Progenitor cell of endocrine pancreas (in vitro differentiated cells): ENCODE measurements around the gene RNF207. TPM values are rescaled to one million over a fixed set of nuclear protein-coding genes. Genes with fewer than 3 reads are reported as not detected.

ENCODE experiments used
- DNase-seq: peaks from one replicate; pipeline ENCODE4 v3.0.0; 2021; ENCODE audit warnings: low spot score; ENCODE audit not compliant: unreplicated experiment
- H3K27ac Mint-ChIP-seq: 2 replicates; pipeline ENCODE4 v1.8.0; 2021; ENCODE audit warnings: mild to moderate bottlenecking, moderate library complexity, mixed read lengths
- H3K27me3 Mint-ChIP-seq: 2 replicates; pipeline ENCODE4 v1.8.0; 2021; ENCODE audit warnings: mixed read lengths
- H3K36me3 Mint-ChIP-seq: 2 replicates; pipeline ENCODE4 v1.8.0; 2022; ENCODE audit warnings: mixed read lengths; ENCODE audit not compliant: insufficient read depth
- H3K4me1 Mint-ChIP-seq: 2 replicates; pipeline ENCODE4 v1.8.0; 2021; ENCODE audit warnings: low read depth, mixed read lengths
- H3K4me3 Mint-ChIP-seq: 2 replicates; pipeline ENCODE4 v1.8.0; 2021; ENCODE audit warnings: low read depth, mild to moderate bottlenecking, moderate library complexity, mixed read lengths
- H3K9me3 Mint-ChIP-seq: 2 replicates; pipeline ENCODE4 v1.8.0; 2021; ENCODE audit warnings: low read depth, mixed read lengths
- total RNA-seq: library from RNA; stranded (reverse); gene quantifications from 2 replicates; pipeline ENCODE4 v1.2.1, GENCODE V29; 2021
- TF ChIP-seq, protein P1 (sequence below): fragments of 200-600 bp; sonication (generic); IDR thresholded peaks from one replicate; pipeline ENCODE4 v1.5.0; 2021; ENCODE audit warnings: antibody characterized with exemption, mild to moderate bottlenecking; ENCODE audit not compliant: unreplicated experiment

RNF207 gene
- total RNA-seq, 1 donor from 2014 or later = 50.5 TPM

DNA sequence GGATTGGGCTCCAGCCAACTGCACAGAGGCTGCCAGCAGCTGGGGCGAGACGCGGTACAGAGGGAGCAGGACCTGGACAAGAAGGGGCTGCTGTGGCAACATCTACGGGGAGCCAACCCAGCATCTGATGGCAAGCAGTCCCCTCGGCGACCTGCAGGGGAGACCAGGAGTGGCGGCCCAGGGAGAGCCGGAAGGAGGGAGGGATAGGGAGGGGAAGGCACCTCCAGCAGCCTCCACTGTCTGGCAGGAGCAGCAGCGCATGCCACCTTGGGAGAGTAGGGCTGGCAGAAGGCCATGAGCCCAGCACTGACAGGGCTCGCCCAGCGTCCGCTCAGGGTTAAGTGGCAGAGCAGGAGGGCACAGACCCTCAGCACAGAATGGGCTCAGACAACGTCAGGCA is 43.1 kb upstream of the RNF207 start:
- Mint-ChIP-seq H3K36me3 (no peaks in the 10 kb centered on the region), H3K27me3 (peaks cover 45% of the 10 kb centered on the region), H3K4me3 (no peak overlapping the region), H3K27ac (no peak overlapping the region), H3K4me1 (peaks cover 1% of the 10 kb centered on the region), H3K9me3 (no peaks in the 10 kb centered on the region)
- TF ChIP-seq, protein P1, sequence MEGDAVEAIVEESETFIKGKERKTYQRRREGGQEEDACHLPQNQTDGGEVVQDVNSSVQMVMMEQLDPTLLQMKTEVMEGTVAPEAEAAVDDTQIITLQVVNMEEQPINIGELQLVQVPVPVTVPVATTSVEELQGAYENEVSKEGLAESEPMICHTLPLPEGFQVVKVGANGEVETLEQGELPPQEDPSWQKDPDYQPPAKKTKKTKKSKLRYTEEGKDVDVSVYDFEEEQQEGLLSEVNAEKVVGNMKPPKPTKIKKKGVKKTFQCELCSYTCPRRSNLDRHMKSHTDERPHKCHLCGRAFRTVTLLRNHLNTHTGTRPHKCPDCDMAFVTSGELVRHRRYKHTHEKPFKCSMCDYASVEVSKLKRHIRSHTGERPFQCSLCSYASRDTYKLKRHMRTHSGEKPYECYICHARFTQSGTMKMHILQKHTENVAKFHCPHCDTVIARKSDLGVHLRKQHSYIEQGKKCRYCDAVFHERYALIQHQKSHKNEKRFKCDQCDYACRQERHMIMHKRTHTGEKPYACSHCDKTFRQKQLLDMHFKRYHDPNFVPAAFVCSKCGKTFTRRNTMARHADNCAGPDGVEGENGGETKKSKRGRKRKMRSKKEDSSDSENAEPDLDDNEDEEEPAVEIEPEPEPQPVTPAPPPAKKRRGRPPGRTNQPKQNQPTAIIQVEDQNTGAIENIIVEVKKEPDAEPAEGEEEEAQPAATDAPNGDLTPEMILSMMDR = peak; percentile 18
- no peak for DNase-seq

DNA sequence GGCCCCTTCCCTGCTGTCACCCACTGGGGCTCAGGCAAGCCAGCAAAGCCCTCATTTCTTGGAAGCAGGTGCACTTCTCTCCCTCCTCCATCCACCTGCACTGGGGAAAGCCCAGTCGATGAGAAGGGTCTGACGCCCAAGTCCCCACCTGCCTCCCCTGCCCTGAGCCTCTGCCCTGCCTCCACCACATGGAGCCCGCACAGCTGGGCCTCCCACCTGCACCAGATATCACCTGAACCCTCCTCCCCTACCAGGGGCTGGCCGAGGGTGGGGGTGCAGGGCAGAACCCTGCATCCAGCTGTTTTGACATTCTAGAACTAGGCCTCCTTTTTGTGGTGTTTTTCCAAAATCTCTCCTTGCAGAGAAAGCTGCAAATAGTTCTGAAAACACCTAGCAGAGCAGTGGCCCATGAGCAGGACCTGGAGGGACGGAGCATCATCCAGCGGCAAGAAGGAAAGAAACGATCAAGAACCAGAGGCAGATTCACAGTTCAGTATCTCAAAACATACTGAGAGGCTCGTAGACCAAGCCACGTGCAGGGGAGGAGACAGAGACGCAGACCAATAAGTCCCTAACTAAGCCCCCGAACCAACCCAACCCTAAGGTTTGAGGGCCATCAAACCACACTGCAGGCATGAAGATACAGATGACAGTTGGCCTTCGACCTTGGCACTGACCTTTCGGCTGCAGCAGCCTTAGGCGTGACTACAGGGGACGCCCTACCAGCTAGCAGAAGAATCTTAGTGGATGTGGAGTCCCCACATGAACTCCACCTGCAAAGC is 42.5 kb upstream of the RNF207 start:
- H3K4me1 Mint-ChIP-seq = no peaks in the 10 kb centered on the region
- no peaks in the 10 kb centered on the region for H3K36me3 Mint-ChIP-seq
- peaks cover 44% of the 10 kb centered on the region for H3K27me3 Mint-ChIP-seq
- no peak overlapping the region for H3K4me3 Mint-ChIP-seq
- TF ChIP-seq, protein P1 = no peak
- H3K27ac Mint-ChIP-seq = no peak overlapping the region
- no peak for DNase-seq
- H3K9me3 Mint-ChIP-seq = no peaks in the 10 kb centered on the region

DNA sequence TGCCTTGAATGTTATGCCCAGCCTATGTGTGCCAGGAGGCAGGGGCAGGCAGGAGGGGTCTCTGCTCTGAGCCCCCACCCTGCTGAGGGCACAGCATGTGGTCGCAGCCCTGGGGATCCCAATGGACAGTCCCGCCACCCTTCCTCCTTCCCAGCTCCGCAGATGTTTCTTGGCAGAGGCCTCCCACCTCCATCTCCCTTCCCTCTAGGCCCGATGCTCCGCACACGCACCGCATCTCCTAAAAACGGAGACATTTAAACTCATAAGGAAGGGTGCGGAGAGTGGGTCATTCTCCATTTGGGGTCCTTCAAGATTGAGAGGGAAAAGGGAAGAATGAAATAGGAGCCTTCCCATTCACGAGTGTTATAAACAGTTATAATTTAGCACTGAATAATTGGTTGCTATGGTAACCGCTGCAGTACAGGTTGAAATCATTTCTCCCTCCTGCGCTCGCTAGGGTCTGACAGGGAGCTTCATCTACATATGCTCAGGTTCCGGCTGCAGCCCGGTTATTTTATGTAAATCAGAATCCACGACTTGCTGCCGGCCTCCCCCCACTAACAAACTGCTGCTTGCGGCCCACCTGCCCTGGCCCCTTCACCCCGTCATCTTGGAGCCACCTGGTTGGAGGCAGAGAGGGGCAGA is 41.8 kb upstream of the RNF207 start:
- Mint-ChIP-seq H3K27ac (no peak overlapping the region), H3K4me1 (no peaks in the 10 kb centered on the region), H3K36me3 (no peaks in the 10 kb centered on the region), H3K4me3 (no peak overlapping the region), H3K27me3 (peaks cover 44% of the 10 kb centered on the region), H3K9me3 (no peaks in the 10 kb centered on the region)
- TF ChIP-seq, protein P1 = no peak
- DNase-seq = no peak

DNA sequence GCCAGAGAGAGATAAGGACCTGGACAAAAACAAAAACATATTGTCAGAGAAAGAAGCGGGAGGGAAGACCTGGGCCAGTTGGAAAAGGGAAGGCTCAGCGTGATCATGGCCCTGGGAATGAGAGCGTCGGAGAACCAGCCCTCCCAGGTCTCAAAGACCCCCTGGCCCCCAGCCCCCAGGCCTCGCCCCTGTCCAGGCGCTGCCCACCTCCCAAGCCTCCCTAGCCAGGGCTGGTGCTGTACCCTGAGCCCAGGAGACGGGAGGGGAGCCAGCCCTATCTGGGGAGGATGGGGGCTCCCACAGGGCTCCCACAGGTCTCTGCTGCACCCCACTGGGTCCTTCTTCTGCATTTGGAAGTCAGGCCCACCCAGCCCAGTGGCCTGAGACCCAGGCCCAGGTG is 40.9 kb upstream of the RNF207 start:
- DNase-seq = no peak
- H3K27me3 Mint-ChIP-seq = peaks cover 41% of the 10 kb centered on the region
- no peaks in the 10 kb centered on the region for H3K4me1 Mint-ChIP-seq
- H3K36me3 Mint-ChIP-seq = no peaks in the 10 kb centered on the region
- TF ChIP-seq, protein P1 = no peak
- no peak overlapping the region for H3K27ac Mint-ChIP-seq
- H3K9me3 Mint-ChIP-seq = no peaks in the 10 kb centered on the region
- no peak overlapping the region for H3K4me3 Mint-ChIP-seq

DNA sequence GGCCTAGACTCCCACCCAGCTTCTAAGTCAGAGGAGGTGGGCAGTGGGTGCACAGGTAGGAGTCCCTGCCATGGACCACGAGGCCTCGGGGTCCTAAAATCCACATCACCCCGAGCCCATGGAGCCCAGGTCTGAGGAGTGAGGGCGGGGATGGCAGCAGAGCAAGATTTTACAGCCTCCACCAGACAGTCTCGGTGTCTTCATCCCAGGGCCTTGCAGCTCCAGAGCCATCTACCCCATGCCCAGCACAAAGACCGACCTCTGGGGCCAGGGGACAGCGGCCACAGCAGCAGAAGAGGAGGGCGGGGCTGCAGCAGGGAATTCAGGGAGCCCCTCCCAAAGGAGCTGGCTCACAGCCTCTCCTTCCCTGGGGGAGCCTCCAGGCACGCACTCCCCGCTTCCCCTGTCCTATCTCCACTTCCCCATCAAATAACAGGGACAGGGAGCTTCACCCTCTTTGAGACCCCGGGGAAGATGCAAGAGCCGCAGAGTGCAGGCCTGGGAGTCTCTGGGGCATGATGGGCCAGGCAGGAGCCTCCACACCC is 40.4 kb upstream of the RNF207 start:
- no peaks in the 10 kb centered on the region for H3K9me3 Mint-ChIP-seq
- no peak overlapping the region for H3K4me3 Mint-ChIP-seq
- no peaks in the 10 kb centered on the region for H3K4me1 Mint-ChIP-seq
- no peaks in the 10 kb centered on the region for H3K36me3 Mint-ChIP-seq
- DNase-seq = no peak
- H3K27ac Mint-ChIP-seq = no peak overlapping the region
- TF ChIP-seq, protein P1 = no peak
- peaks cover 40% of the 10 kb centered on the region for H3K27me3 Mint-ChIP-seq
